ENCODE measurements around the gene ASRGL1.
A peak's percentile ranks its signal among the peaks of the same experiment; 100 is the strongest.
"Not testable (repeated sequence)": the region's sequence is repeated elsewhere in the genome, so short reads cannot be mapped to it uniquely, and the experiment has no call there.

ASRGL1 gene

DNA sequence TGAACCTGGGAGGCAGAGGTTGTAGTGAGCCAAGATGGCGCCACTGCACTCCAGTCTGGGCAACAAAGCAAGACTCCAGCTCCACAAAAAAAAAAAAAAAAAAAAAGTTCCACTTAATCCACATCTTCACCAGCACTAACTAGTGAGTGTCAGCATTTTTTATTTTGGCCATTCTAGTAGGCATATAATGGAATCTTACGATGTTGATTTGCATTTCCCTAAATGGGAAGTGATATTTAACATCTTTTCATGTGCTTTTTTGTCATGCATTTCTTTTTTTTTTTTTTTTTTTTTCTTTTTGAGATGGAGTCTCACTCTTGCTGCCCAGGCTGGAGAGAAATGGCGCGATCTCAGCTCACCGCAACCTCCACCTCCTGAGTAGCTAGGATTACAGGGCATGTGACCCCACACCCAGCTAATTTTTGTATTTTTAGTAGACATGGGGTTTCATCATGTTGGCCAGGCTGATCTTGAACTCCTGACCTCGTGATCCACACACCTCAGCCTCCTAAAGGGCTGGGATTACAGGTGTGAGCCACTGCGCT is 6.5 kb downstream of the ASRGL1 start:
- DNase-seq; in situ Hi-C loops (cut with HindIII; ENCODE audit: low pct_ligation_motif_present, low pct_unique_long_range_greater_than_20kb, low sequenced_read_pairs): not testable (repeated sequence)

DNA sequence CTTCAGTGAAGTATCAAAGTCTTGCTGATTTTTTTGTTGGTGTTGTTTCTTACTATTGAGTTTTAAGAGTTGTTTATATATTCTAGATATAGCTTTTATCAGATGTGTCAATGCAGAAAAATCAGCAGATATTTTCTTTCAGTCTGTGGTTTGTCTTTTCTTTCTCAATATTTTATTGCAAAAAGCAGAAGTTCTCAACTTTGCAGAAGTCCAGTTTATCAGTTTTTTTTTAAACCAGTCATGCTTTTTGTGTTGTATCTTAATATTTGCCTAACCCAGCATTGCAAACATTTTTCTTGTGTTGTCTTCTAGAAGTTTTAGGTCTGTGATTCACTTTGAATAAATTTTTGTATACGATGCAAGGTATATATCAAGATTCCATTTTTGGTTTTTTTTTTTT is 7.0 kb downstream of the ASRGL1 start:
- in situ Hi-C loops (cut with HindIII; ENCODE audit: low pct_ligation_motif_present, low pct_unique_long_range_greater_than_20kb, low sequenced_read_pairs) = no loop called here
- no peak for DNase-seq

DNA sequence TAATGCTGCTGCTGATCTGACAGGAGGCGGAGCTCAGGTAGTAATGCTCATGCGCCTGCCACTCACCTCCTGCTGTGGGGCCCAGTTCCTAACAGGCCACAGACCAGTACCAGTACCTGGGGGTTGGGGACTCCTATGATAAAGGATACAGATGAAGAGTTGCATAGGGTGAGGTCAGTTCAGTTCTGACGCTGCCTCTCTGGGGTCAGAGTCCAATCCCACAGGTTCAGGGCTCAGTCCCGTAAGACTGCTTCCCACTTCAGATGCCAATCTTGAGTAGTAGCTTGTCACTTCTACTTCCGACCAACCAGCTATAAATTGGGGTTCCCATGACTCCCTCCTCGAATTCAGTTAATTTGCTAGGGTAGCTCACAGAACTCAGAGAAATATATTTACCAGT is 8.6 kb downstream of the ASRGL1 start:
- DNase-seq = no peak
- in situ Hi-C loops (cut with HindIII; ENCODE audit: low pct_ligation_motif_present, low pct_unique_long_range_greater_than_20kb, low sequenced_read_pairs) = no loop called here

DNA sequence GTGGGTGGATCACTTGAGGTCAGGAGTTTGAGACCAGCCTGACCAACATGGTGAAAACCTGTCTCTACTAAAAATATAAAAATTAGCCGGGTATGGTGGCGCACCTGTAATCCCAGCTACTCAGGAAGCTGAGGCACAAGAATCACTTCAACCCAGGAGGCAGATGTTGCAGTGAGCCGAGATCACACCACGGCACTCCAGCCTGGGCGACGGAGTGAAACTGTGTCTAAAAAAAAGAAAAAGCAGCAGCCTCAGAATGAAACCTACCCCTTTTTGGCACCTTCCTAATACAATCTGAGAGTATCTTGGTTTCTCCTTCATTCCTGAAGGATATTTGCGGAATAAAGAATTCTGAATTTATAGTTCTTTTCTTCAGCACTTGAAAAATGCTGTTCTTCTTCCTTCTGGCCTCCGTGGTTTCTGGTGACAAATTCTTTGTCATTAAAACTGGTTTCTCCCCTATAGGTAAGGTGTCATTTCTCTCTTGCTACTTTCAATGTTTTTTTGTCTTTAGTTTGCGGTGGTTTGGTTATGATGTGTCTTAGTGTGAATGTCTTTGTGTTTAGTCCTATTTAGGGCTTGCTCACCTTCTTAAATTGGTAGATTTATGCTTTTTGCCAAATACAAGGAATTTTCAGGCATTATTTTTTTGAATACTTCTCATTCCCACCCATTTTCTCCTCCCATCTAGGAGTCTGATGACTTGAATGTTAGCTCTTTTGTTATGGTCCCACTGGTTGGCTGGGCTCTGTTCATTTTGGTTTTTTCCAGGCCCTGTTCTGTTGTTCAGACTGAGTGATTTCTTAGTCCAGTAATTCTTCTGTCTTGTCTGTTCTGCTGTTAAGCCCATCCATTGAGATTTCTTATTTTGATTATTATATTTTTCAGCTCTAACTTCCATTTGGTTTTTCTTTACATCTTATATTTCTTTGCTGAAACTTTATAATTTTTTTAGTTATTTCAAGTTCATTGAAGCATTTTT is 15.4 kb downstream of the ASRGL1 start:
- DNase-seq = no peak
- in situ Hi-C loops (cut with HindIII; ENCODE audit: low pct_ligation_motif_present, low pct_unique_long_range_greater_than_20kb, low sequenced_read_pairs) = no loop called here

DNA sequence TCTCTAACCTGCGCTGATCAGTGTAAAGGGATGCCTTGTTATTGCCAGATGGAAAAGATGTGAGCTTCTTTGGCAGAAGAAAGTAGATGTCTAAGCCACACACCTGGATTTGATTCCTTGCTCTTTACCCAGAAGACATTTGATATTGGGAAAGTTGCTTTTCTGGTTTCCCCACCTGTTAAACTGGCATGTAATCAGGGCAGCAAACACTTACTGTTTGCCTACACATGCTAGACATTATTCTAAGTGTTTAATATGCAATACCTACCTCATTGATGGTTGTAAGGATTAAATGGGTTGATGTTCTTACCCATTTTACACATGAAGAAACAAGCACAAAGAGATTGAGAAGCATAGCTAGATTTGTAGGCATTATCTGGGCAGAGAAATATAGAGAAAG is 16.6 kb downstream of the ASRGL1 start:
- in situ Hi-C loops (cut with HindIII; ENCODE audit: low pct_ligation_motif_present, low pct_unique_long_range_greater_than_20kb, low sequenced_read_pairs) = no loop called here
- no peak for DNase-seq

DNA sequence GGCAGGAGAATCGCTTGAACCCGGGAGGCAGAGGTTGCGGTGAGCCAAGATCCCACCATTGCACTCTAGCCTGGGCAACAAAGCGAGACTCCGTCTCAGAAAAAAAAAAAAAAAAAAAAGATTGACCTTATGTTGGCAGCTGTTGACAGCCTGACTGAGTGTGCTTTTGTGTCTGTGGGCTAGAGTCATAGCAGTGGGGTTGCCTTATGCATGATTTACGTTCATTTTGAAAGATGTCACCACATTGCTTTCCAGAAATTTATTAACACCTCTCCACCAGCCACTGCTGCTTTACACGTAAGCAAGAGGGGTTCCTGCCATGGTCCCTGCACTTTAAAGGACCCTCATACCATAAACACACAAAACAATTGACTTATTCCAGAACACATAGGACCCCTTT is 21.0 kb downstream of the ASRGL1 start:
- no peak for DNase-seq
- in situ Hi-C loops (cut with HindIII; ENCODE audit: low pct_ligation_motif_present, low pct_unique_long_range_greater_than_20kb, low sequenced_read_pairs) = no loop called here

DNA sequence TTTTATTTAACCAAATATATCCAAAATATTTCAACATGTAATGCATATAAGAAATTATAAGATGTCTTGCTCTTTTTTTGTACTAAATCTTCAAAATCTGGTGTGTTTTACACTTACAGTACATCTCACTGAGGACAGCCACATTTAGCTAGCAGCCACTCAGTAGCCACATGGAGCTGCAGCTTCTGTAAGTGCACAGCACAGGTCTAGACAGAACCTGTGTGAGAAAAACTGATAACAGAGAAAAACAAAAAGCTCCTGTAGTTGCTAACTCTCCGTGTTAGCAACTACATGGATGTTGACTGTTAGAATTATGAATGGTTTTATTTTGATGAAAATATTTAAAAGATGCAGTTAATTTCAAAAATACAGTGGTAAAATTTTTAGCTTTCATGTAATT is 22.2 kb downstream of the ASRGL1 start:
- DNase-seq = no peak
- in situ Hi-C loops (cut with HindIII; ENCODE audit: low pct_ligation_motif_present, low pct_unique_long_range_greater_than_20kb, low sequenced_read_pairs) = no loop called here

DNA sequence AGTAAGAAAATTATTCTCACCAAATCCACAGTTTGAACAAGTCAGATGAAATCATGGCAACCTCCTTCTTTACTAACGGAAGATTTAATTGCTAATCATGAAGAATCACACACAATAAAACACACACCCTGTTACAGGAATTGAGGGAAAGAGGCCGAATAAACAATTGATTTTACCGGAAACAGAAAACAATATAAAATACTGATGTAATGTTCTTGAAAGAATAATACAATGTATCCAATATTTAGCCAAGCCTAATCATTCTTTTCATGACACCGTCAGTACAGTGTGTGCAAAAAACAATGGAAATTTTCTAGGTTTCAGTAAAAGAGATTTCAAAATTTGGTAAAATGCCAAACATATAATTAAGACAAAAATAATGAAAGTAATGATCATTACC is 23.4 kb downstream of the ASRGL1 start:
- in situ Hi-C loops (cut with HindIII; ENCODE audit: low pct_ligation_motif_present, low pct_unique_long_range_greater_than_20kb, low sequenced_read_pairs) = no loop called here

DNA sequence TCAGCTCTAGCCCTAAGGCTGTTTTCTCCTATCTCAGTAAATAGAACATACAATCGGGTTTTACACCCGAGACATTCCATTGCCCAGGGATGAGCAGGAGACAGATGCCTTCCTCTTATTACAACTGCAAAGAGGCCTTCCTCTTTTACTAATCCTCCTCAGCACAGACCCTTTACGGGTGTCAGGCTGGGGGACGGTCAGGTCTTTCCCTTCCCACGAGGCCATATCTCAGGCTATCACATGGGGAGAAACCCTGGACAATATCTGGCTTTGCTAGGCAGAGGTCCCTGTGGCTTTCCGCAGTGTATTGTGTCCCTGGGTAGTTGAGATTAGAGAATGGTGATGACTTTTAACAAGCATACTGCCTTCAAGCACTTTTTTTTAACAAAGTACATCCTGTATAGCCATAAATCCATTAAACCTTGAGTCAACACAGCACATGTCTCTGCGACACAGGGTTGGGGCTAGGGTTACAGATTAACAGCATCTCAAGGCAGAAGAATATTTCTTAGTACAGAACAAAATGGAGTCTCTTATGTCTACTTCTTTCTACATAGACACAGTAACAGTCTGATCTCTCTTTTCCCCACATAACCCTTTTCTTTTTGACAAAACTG is 31.7 kb downstream of the ASRGL1 start:
- DNase-seq; in situ Hi-C loops (cut with HindIII; ENCODE audit: low pct_ligation_motif_present, low pct_unique_long_range_greater_than_20kb, low sequenced_read_pairs): not testable (repeated sequence)

More for the DNA sequence above, 23.4 kb downstream of the ASRGL1 start:
- no peak for DNase-seq

DNA sequence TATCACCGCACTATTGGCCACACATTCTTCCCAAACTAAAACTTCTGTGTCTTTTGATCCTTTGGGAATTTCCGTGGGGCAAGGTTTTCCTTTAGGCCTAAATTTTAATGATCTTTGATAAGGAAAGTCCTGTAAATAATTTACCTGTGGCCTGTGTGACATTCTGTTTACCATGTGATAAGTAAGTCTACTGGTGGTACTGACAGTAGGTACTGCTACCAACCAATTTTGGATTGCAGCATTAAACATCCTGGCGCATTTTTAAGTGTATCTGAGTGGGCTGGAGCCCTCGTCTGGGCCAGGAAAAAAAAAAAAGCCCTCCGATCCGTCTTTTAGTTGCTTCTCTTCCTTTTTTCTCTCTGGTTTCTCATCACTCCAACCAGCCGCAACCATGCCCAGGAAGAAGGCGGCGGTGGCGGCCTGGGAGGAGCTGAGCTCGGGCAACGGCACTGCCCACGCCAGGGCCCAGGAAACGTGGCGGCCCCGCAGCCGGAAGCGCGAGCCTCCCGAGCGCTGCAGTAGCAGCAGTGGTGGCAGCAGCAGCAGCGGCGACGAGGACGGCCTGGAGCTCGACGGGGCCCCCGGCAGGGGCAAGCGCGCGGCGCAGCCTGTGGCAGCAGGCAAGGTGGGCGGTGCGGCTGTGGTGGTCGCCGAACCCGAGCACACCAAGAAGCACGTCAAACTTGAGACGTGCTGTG is 33.6 kb downstream of the ASRGL1 start:
- DNase-seq = no peak
- in situ Hi-C loops (cut with HindIII; ENCODE audit: low pct_ligation_motif_present, low pct_unique_long_range_greater_than_20kb, low sequenced_read_pairs) = no loop called here

DNA sequence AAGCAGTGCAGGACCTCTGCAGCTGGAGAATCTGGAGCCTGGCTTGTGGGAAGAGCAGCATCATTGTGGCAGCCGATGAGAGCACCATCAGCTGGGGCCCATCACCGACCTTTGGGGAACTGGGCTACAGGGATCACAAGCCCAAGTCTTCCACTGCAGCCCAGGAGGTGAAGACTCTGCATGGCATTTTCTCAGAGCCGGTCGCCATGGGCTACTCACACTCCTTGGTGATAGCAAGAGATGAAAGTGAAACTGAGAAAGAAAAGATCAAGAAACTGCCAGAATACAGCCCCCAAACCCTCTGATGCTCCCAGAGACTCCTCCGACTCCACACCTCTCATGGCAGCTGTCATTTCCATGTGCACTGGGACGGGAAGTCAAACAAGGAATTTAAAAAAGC is 35.6 kb downstream of the ASRGL1 start:
- no peak for DNase-seq
- in situ Hi-C loops (cut with HindIII; ENCODE audit: low pct_ligation_motif_present, low pct_unique_long_range_greater_than_20kb, low sequenced_read_pairs) = no loop called here

DNA sequence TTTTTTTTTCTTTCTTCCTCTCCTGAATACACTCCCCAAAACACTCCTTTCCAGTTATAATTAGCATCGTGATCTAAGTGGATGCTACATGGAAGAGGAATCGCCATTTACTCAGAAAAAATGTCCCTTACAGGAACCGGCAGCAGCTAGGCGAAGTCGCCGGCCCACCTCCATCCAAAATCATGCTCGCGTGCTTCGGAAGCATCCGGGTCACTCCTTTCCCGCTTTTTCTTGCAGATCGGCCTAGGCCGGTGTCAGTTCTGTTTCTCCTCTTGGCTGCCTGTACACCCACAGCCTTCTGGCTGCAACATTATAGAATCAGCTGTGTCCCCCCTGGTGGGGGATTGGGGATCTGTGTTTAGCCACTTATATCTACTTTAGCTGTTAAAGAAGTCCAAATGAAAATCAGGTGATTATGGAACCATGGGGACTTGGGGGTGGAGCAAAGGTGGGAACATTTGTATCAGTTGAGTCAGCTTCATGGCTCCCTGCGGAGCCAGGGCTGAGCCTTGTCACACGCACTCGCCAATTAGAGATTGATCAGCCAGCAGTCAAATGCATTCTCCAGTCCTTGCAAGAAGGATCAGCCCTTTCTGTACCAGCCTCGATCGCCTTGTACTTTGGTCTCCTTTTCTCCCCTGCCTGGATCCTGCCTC is 36.3 kb downstream of the ASRGL1 start:
- in situ Hi-C loops (cut with HindIII; ENCODE audit: low pct_ligation_motif_present, low pct_unique_long_range_greater_than_20kb, low sequenced_read_pairs) = no loop called here

DNA sequence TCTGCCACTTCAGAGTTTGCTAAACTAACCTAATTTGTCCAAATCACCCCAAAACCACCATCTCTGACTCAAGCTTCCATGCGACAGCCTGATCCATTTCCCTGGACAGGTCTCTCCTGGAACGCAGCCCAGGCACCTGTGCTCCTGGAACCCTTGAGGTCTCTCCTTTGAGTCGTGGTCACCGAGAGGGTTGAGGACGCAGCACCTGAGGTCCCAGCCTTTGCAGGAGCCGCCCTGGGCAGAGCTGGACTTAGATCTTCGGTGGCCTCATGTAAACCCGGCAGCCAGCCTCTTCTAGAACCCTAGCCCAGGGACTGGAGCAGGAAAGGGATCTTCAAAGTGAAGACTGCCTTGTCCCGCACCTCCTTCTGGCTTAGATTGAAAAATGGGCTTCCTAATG is 37.6 kb downstream of the ASRGL1 start:
- DNase-seq = no peak
- in situ Hi-C loops (cut with HindIII; ENCODE audit: low pct_ligation_motif_present, low pct_unique_long_range_greater_than_20kb, low sequenced_read_pairs) = no loop called here

More for the DNA sequence above, 36.3 kb downstream of the ASRGL1 start:
- no peak for DNase-seq

DNA sequence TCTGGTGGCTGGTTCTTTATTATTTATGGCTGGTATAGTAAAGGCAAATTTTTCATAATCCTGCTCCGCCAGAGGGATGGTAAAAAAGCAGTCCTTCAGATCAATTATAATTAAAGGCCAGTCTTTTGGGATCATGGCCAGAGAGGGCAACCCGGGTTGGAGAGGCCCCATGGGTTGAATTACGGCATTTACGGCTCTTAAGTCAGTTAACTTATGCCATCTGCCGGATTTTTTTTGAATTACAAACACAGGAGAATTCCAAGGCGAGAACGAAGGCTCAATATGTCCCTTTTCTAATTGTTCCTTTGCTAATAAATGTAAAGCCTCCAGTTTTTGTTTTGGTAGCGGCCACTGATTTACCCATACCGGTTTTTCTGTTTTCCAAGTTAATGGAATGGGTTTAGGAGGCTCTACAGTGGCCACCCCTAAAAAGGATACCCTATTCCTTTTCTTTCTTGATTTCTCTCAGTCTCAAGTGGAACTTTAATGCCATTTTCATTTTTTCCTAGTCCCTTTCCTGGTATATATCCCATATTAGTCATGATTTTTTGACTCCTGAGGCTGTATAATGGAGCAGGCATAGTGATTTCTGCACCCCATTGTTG is 41.3 kb downstream of the ASRGL1 start:
- peak; percentile 61 for DNase-seq
- in situ Hi-C loops (cut with HindIII; ENCODE audit: low pct_ligation_motif_present, low pct_unique_long_range_greater_than_20kb, low sequenced_read_pairs) = not testable (repeated sequence)

DNA sequence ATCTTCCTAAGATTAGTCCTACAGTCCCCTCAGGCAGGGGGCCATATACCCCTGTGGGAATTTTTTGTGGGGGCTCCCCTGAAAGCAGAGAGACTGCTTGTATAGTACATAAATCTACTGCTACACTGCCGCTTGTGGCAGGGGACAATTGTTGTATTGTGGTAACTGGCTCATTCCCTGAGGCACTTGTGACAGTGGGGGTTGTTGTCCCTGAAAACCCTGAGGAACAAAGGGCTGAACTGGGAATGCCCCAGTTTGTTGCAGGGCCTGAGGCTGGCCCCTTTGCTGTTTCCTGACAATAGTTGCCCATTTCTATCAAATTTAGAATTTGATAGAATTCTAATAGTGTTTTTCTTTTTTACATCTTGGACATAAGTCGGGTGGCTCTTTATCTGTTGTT is 42.3 kb downstream of the ASRGL1 start:
- in situ Hi-C loops (cut with HindIII; ENCODE audit: low pct_ligation_motif_present, low pct_unique_long_range_greater_than_20kb, low sequenced_read_pairs); DNase-seq: not testable (repeated sequence)

DNA sequence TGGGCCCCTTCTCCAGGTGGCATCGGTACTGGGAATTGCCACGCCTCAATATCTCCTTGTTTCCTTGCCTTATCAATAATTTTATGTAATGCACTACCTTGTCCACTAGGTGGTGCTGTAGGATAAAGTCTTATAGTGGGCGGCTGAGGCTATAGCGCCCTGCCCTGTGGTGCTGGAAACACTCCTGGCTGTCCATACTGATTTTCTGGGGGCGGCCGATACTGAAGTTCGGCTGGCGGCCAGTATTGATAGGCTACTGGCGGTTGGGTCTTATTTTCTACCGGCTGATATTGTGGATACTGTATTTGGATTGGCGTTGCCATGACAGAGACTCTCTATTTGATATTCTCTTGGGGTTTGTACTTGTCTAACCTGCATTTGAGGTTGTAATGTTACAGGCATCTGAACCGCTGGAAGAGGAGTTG is 43.6 kb downstream of the ASRGL1 start:
- in situ Hi-C loops (cut with HindIII; ENCODE audit: low pct_ligation_motif_present, low pct_unique_long_range_greater_than_20kb, low sequenced_read_pairs) = not testable (repeated sequence)
- peak; percentile 73 for DNase-seq

DNA sequence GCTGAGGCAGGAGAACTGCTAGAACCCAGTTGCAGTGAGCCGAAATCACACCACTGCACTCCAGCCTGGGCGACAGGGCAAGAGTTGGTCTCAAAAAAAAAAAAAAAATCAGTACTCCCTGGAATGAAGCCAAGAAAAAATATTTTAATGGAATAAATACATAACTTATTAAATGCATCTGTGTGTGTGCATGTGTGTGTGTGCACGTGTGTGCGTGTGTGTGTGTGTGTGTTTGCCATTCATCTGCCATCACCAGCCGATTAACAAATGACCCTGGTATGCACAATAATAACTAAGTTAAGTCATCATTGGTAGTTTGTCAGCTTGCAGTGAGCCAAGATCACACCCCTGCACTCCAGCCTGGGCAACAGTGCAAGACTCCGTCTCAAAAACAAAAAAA is 46.6 kb downstream of the ASRGL1 start:
- in situ Hi-C loops (cut with HindIII; ENCODE audit: low pct_ligation_motif_present, low pct_unique_long_range_greater_than_20kb, low sequenced_read_pairs) = no loop called here
- DNase-seq = no peak

DNA sequence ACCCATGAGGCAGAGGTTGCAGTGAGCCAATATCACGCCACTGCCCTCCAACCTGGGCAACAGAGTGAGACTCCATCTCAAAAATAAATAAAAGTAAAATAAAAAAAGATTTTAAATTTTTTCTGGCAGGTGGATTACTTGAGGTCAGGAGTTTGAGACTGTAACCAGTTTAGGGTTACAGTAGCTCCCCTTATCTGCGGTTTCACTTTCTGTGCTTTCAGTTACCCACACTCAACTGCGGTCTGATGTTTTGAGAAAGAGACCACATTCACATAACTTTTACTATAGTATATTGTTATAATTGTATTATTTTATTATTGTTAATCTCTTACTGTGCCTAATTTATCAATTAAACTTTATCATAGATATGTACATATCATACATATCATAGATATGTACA is 48.8 kb downstream of the ASRGL1 start:
- DNase-seq; in situ Hi-C loops (cut with HindIII; ENCODE audit: low pct_ligation_motif_present, low pct_unique_long_range_greater_than_20kb, low sequenced_read_pairs): not testable (repeated sequence)

All from ACHN (cell line).